Stimulated activated CD4-positive, alpha-beta T cell treated with anti-CD3 and anti-CD28 coated beads, Interleukin-15, amount 100 ng/mL, for 24 hours (primary cell): Measurements from ENCODE around the gene PNMA5.

Experiments used
- DNase-seq: peaks from one replicate; pipeline ENCODE4 v3.0.0-alpha.2; 2020

PNMA5 gene

DNA sequence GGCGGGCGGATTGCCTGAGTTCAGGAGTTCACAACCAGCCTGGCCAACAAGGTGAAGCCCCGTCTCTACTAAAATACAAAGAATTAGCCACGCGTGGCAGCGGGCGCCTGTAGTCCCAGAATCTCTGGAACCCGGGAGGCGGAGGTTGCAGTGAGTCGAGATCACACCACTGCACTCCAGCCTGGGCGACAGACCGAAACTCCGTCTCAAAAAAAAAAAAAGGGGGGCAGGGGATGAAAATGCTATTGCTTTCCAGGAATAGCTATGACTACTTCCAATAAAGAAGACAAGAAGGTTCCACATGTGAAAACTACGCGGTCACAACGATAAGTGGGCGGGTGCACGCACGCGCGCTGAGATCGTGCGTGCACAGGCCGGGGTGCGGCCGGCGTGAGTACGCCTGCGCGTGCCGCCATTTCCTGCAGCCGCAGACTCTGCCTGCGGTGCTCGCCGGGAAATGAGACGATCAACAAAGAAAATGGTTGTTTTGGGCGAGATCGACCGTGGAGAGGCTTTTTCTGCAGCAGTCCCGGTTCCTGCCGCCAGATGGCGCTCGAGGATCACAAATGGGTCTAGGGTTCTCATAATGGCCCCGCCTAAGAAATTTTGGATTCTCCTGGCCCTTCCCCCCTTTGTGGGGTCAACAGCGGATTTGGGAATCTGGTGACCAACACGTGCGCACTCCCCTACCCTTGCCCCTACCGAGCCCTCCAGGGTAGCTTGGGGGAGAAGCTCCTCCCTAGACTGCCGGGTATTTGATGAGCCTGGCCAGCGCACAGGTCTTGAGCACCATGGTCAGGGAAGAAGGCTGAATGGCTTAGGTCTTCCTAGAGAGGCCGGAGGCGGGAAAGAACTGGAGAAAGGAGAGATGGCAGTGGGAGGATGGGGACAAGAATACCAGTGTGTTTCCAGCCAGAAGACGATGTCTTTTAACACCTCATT is 35.1 kb downstream of the PNMA5 start:
- DNase-seq: peak; percentile 85

DNA sequence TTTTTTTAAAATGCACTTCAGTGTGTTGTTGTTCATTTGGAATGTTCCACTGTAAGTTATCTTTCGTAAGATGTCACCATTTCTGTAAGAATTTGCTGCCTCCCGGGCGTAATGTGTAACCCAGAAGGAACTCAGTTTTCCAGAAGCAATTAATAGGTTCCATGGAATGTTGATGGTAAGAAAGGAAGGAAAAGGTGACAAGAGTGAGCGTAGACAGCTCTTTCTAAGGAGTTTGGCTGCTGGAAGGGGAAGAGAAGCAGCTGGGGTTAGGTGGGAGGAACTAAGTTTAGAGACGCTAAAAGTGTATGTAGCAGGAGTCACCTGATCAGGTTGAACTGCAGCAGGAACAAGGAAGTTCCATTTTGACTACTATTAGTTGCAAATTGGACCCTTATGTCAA is 35.9 kb downstream of the PNMA5 start:
- no peak for DNase-seq

DNA sequence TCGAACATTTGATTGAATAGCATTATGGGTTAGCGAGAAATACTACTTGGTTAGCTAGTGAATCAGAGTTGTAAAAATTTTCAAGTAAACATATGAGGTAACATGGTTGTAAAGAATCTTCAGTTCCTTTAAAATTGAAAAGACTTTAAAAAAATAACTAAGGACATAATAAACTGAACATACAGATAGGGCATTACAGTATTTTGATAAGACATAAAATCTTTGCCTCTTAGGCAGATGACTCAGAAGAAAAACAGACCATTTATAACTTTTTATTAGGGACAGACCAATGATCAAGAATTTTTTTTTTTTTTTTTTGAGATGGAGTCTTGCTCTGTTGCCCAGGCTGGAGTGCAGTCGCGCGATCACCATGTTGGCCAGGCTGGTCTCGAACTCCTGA is 43.1 kb downstream of the PNMA5 start:
- DNase-seq: no peak

DNA sequence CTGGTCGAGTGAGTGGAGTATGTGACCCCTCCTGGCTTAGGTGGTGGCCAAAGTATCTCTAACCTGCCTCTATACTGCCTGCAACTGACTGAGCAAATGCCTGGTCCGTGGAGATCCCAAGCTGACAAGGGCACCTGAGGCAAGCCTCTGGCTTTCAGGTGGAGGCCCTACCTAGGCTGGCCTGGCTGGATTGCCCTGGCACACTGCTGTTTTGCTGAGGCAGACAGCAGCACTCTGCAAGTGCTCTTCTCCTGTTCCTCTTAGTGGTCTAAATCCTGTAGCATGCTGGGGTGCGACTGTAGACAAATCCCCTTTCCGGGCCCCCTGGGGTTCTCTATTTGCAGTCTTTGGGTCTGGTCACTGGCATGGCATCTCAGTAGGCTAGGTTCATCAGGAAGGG is 44.8 kb downstream of the PNMA5 start:
- no peak for DNase-seq

DNA sequence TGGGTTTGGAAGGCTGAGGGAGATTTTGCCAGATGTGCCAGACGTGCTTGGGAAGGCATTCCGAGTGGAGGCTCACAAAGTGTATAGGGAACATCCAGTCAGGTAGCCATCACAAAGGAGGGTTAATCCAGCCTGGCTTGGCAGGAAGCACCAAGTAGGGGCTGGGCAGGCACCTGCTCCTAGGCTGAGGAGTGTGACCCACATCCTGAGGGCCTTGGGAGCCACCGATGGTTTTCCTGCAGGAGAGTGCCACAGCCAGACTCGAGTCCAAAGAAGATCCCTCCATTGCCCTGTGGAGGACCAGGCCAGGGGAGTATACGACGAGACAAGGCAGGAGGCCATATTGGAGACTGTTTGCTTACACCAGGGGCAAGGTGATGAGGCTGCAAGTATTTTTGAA is 47.2 kb downstream of the PNMA5 start:
- no peak for DNase-seq

DNA sequence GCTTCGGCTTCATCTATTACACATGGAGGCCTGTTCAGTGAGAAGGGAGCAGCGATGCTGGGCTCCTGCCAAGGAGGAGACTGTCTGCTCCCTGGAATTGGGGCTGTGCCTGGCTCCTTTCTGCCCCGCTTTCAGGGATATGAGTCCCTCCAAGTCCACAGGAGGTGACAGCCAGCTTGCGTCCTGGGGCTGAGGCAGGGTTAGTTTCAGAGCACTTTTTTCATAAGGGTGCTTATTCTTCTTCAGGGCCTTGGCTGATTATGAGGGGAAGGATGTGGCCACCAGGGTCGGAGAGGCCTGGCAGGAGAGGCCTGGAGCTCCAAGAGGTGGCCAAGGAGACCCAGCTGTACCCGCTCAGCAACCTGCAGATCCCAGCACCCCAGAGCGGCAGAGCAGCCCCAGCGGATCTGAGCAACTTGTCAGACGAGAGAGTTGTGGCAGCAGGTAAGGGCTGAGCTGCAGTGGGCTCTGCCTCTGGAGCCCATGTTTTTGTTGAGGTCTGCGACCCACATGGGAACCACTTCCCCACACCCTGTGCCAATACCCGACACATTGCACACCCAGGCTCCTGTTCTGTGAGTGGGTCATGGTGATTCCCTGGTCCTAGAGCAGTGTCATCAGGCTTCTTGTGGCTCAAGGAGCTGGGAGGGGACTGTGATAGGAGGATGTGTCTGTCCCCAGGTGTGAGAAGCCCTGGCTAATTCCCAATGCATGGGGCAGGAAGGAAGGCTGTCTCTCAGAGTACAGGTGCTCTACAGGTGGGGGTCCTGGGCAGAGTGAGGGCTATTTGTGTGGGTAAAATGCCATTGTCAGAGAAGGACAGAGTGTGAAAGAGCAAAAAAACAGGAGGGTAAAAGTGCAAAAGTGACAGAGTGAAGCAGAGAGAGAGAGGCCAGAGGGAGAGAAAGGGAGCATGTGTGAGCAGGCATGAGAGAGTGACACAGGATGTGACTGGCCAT is 48.6 kb downstream of the PNMA5 start:
- no peak for DNase-seq

DNA sequence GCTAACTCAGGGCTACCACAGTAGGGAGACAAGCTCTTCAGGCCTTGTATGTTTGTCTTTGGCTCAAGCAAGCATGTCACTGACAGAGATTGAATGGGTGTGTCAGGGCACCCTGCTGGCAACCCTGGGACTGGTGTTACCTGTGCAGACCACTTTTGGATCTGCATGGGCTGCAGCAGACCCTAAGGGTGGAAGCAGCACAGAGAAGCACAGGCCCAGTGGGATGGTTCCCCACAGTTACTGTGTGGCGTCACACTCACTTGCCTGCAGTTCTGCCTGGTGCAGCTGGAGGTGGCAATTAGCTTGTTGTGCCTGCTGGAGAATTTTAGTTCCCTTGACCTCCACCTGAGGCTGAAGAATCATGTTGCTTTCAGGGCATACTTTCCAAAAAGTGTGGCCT is 50.1 kb downstream of the PNMA5 start:
- no peak for DNase-seq

DNA sequence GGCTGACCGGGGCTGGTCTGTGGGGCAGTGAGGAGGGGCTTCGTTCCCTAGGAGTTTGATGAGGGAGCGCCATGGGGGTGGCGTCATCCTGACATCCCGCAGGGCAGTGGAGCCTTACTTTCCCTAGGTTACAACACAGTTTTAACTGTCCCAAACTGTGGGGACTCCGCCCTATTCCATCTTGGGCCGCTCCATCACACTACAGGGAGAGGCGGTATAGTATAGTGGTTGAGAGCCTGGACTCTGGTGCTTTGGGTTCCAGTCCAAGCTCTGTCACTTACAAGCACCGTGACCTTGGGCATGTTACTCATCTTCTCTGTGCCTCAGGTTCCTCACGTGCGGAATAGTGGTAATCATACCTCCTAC is 51.9 kb downstream of the PNMA5 start:
- no peak for DNase-seq

DNA sequence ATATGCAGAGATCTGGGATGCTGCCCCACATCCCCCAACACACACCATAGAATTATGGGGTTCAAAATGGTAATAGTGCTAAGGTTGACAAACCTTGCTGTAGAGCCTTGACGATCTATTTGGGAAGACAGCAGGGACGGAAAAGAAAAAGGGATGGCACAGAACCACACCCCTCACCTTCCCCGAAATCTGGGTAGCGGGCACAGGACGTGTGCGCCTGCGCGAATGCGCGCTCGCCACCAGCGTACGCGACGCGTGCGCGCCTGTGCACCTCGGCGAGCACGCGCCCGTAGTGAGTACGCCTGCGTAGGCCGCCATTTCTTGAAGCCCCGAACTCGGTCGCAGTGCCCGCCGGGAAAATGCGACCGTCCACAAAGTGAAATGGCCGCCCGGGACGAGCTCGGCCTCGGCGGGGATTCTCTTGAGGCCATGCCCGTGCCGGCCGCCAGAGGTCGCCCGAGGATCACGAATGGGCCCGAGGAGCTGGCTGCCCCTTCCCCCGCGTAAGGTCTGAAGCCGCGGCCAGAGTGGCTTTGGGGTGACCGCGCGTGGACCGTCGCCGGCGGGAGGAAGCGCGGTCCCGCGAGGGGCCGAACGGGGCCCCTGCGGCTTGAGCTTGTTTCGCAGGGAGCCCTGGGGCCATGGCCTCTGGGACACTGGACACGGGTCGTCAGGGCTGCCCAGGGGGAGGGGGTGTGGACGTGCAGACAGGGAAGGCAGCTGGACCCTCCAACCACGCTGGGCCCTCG is 52.4 kb downstream of the PNMA5 start:
- DNase-seq: peak; percentile 89
